SK-N-SH (cell line): ENCODE measurements around the gene ABHD17C. TPM values are rescaled to one million over a fixed set of nuclear protein-coding genes. Genes with fewer than 3 reads are reported as not detected.

Experiments
- CTCF ChIA-PET: fragments of 300-600, 350-600 bp; formaldehyde crosslinking; extraction: SDS; loops from one replicate; lab custom pipeline; 2021; lab: Yijun Ruan, JAX
- POLR2A ChIA-PET: fragments of 350-600 bp; sonication (Branson Sonifier 250); formaldehyde crosslinking; extraction: SDS; loops from one replicate; lab custom pipeline; 2020; ENCODE audit warnings: antibody characterized with exemption, inconsistent platforms; lab: Yijun Ruan, JAX
- DNase-seq: peaks from one replicate; pipeline ENCODE4 v3.0.0; 2012
- H2AFZ ChIP-seq: fragments of 200-600 bp; sonication (generic); 2 replicates; pipeline ENCODE4 v1.8.1; 2016; ENCODE audit warnings: antibody characterized with exemption, mild to moderate bottlenecking, low read depth
- H3F3A ChIP-seq: fragments of 200-600 bp; sonication (generic); replicated peaks from 2 replicates; pipeline ENCODE3; 2016; ENCODE audit warnings: antibody characterized with exemption, mild to moderate bottlenecking; ENCODE audit not compliant: insufficient read depth
- H3K27ac ChIP-seq, 2 experiments: fragments of 200-500 bp in 1 of 2; fragments of 200-600 bp in 1 of 2; sonication (Bioruptor generic) in 1 of 2; sonication (generic), shearing (Covaris generic) in 1 of 2; 2 replicates each; pipeline versions ENCODE4 v1.5.1 to v1.6.1; 2014 to 2016; ENCODE audit warnings: low read depth in 2 of 2, inconsistent platforms in 1 of 2, low read length in 1 of 2, mild to moderate bottlenecking in 1 of 2, mixed read lengths in 1 of 2
- H3K27me3 ChIP-seq: fragments of 200-600 bp; sonication (generic), shearing (Covaris generic); 2 replicates; pipeline ENCODE4 v1.6.1; 2016; ENCODE audit warnings: mixed run types; ENCODE audit not compliant: insufficient read depth
- H3K36me3 ChIP-seq, 2 experiments: fragments of 200-500 bp in 1 of 2; fragments of 200-600 bp in 1 of 2; sonication (Bioruptor generic) in 1 of 2; sonication (generic) in 1 of 2; replicated peaks in 1 of 2; 2 replicates each; pipeline versions ENCODE3 to v1.5.1; 2014 to 2016; ENCODE audit warnings: low read length in 1 of 2, mild to moderate bottlenecking in 1 of 2; ENCODE audit not compliant: insufficient read depth in 2 of 2, control insufficient read depth in 1 of 2
- H3K4me1 ChIP-seq, 2 experiments: fragments of 200-500 bp in 1 of 2; fragments of 200-600 bp in 1 of 2; sonication (Bioruptor generic) in 1 of 2; sonication (generic), shearing (Covaris generic) in 1 of 2; 2 replicates each; pipeline versions ENCODE4 v1.5.1 to v1.6.1; 2014 to 2016; ENCODE audit warnings: low read depth in 1 of 2, low read length in 1 of 2, mixed run types in 1 of 2; ENCODE audit not compliant: insufficient read depth in 2 of 2, control insufficient read depth in 1 of 2
- H3K4me2 ChIP-seq: fragments of 200-600 bp; sonication (generic), shearing (Covaris generic); 2 replicates; pipeline ENCODE4 v1.6.1; 2017; ENCODE audit warnings: mixed run types
- H3K4me3 ChIP-seq, 2 experiments: fragments of 200-500 bp in 1 of 2; fragments of 200-600 bp in 1 of 2; sonication (Bioruptor generic) in 1 of 2; sonication (generic), shearing (Covaris generic) in 1 of 2; 2 replicates each; pipeline versions ENCODE4 v1.5.1 to v1.8.1; 2014 to 2016; ENCODE audit warnings: low read depth in 2 of 2, inconsistent platforms in 1 of 2, low read length in 1 of 2, mild to moderate bottlenecking in 1 of 2, mixed read lengths in 1 of 2, moderate library complexity in 1 of 2
- H3K79me2 ChIP-seq: fragments of 200-600 bp; sonication (generic); 2 replicates; pipeline ENCODE4 v1.8.1; 2017; ENCODE audit warnings: mild to moderate bottlenecking; ENCODE audit not compliant: insufficient read depth
- H3K9ac ChIP-seq: fragments of 200-600 bp; sonication (generic); 2 replicates; pipeline ENCODE4 v1.6.1; 2017; ENCODE audit warnings: mixed run types
- H3K9me2 ChIP-seq: fragments of 200-600 bp; sonication (generic); 2 replicates; pipeline ENCODE4 v1.6.1; 2017; ENCODE audit warnings: mixed run types
- H3K9me3 ChIP-seq: fragments of 200-600 bp; sonication (generic); 2 replicates; pipeline ENCODE4 v1.6.1; 2017; ENCODE audit warnings: mixed run types, mild to moderate bottlenecking, moderate library complexity
- H4K20me1 ChIP-seq: fragments of 200-600 bp; sonication (generic); 2 replicates; pipeline ENCODE4 v1.6.1; 2017; ENCODE audit warnings: mild to moderate bottlenecking, mixed run types; ENCODE audit not compliant: insufficient read depth
- CHD2 ChIP-seq: fragments of 150-350 bp; IDR thresholded peaks from 2 replicates; pipeline ENCODE4 v1.6.1; 2018; ENCODE audit warnings: low read length; ENCODE audit not compliant: partially characterized antibody
- ELF1 ChIP-seq: IDR thresholded peaks from 2 replicates; pipeline ENCODE4 v1.4.0; 2012
- EP300 ChIP-seq, 2 experiments: IDR thresholded peaks; 2 replicates each; pipeline versions ENCODE4 v1.4.0 to v1.6.1; 2012; ENCODE audit warnings: borderline replicate concordance in 1 of 2, low read depth in 1 of 2, low read length in 1 of 2
- FOSL2 ChIP-seq: IDR thresholded peaks from 2 replicates; pipeline ENCODE4 v1.4.0; 2012; ENCODE audit warnings: low read depth, mild to moderate bottlenecking, moderate library complexity, borderline replicate concordance
- GABPA ChIP-seq: IDR thresholded peaks from 2 replicates; pipeline ENCODE4 v1.4.0; 2012; ENCODE audit warnings: low read depth, mild to moderate bottlenecking
- MAX ChIP-seq: IDR thresholded peaks from 2 replicates; pipeline ENCODE4 v1.4.0; 2012; ENCODE audit warnings: low read depth
- MEF2A ChIP-seq: IDR thresholded peaks from 2 replicates; pipeline ENCODE4 v1.4.0; 2012; ENCODE audit warnings: low read depth, borderline replicate concordance
- MXI1 ChIP-seq: IDR thresholded peaks from 2 replicates; pipeline ENCODE4 v1.6.1; 2012; ENCODE audit warnings: mild to moderate bottlenecking, low read depth, low read length, improper control_type of control experiment
- NRF1 ChIP-seq: IDR thresholded peaks from 2 replicates; pipeline ENCODE4 v1.6.1; 2012; ENCODE audit warnings: low read depth, mild to moderate bottlenecking, low read length
- PBX3 ChIP-seq: IDR thresholded peaks from 2 replicates; pipeline ENCODE4; 2012
- REST ChIP-seq: IDR thresholded peaks from 2 replicates; pipeline ENCODE4 v1.6.1; 2012; ENCODE audit warnings: mild to moderate bottlenecking, low read depth, low read length, moderate library complexity
- TAF1 ChIP-seq: IDR thresholded peaks from 2 replicates; pipeline ENCODE4 v1.6.1; 2012; ENCODE audit warnings: low read depth, mild to moderate bottlenecking, low read length, moderate library complexity, borderline replicate concordance
- TEAD4 ChIP-seq: IDR thresholded peaks from 2 replicates; pipeline ENCODE4 v1.4.0; 2012; ENCODE audit warnings: mild to moderate bottlenecking, borderline replicate concordance; ENCODE audit not compliant: insufficient read depth
- USF2 ChIP-seq: fragments of 150-350 bp; IDR thresholded peaks from 2 replicates; pipeline ENCODE4 v1.6.1; 2017; ENCODE audit warnings: antibody characterized with exemption, low read length, low read depth, borderline replicate concordance
- YY1 ChIP-seq: IDR thresholded peaks from 2 replicates; pipeline ENCODE4 v1.4.0; 2012; ENCODE audit warnings: low read depth, mild to moderate bottlenecking
- WGBS: methylation state at CpG from one replicate; pipeline ENCODE4 v1.1.6; 2017; ENCODE audit warnings: low lambda C conversion rate; 5-methylcytosine and 5-hydroxymethylcytosine counted together
- polyA plus RNA-seq, 3 experiments: library from polyadenylated mRNA; depleted of rRNA; stranded (reverse); fragments of >200 nt; gene quantifications; 2 replicates each; pipeline ENCODE4 v1.2.3, GENCODE V29; 2012

The ABHD17C gene
- polyA plus RNA-seq, 1 of the 3 experiments (the other 2 are of a cell fraction) = 11.7 TPM

GRCh38 chr15:80721476-80721875 lies 26.4 kb downstream of the ABHD17C start:
- CTCF ChIA-PET = no interaction called here
- H3K9me2 ChIP-seq = no peaks in the 10 kb centered on the region
- H3K27ac ChIP-seq = no peak overlapping the region
- 97% methylated on average over 7 of the region's 7 CpGs for WGBS
- H2AFZ ChIP-seq = no peak overlapping the region
- H3K27me3 ChIP-seq = no peaks in the 10 kb centered on the region
- no peaks in the 10 kb centered on the region for H3K9me3 ChIP-seq
- POLR2A ChIA-PET = no interaction called here
- H3K4me3 ChIP-seq = no peak overlapping the region
- H3K4me2 ChIP-seq = no peak overlapping the region
- H3K79me2 ChIP-seq = peaks cover 39% of the 10 kb centered on the region
- no peak for TF ChIP-seq MEF2A
- TF ChIP-seq USF2 = no peak
- TF ChIP-seq REST = no peak
- no peak for TF ChIP-seq ELF1
- TF ChIP-seq CHD2 = no peak
- no peak for TF ChIP-seq PBX3
- no peak for TF ChIP-seq EP300 (IDR thresholded peaks at IDR 0.05; ENCODE audit: borderline replicate concordance in 1 of 2, low read depth in 1 of 2, low read length in 1 of 2)
- no peak for TF ChIP-seq TAF1
- TF ChIP-seq NRF1 = no peak
- TF ChIP-seq MAX = no peak
- no peak for TF ChIP-seq FOSL2
- TF ChIP-seq GABPA = no peak
- TF ChIP-seq MXI1 = no peak
- TF ChIP-seq YY1 = no peak
- no peak for TF ChIP-seq TEAD4
- H3K4me1 ChIP-seq = peaks cover 0 to 3% of the 10 kb centered on the region in 2 experiments; a peak in 1 of 4 replicates
- no peak for DNase-seq
- H3K36me3 ChIP-seq = peaks cover 3 to 8% of the 10 kb centered on the region in 2 experiments
- H4K20me1 ChIP-seq = 0 out of 2 replicates have a peak, but pooled peaks cover 3% of the 10 kb centered on the region
- H3F3A ChIP-seq = no peaks in the 10 kb centered on the region
- no peak overlapping the region for H3K9ac ChIP-seq
